ENCODE results near the gene UBXN1. TPM values are rescaled to one million over a fixed set of nuclear protein-coding genes. Genes with fewer than 3 reads are reported as not detected.

Gene UBXN1
- total and polyA plus RNA-seq, 2 experiments from 2014 or later: 109 to 302 TPM

DNA sequence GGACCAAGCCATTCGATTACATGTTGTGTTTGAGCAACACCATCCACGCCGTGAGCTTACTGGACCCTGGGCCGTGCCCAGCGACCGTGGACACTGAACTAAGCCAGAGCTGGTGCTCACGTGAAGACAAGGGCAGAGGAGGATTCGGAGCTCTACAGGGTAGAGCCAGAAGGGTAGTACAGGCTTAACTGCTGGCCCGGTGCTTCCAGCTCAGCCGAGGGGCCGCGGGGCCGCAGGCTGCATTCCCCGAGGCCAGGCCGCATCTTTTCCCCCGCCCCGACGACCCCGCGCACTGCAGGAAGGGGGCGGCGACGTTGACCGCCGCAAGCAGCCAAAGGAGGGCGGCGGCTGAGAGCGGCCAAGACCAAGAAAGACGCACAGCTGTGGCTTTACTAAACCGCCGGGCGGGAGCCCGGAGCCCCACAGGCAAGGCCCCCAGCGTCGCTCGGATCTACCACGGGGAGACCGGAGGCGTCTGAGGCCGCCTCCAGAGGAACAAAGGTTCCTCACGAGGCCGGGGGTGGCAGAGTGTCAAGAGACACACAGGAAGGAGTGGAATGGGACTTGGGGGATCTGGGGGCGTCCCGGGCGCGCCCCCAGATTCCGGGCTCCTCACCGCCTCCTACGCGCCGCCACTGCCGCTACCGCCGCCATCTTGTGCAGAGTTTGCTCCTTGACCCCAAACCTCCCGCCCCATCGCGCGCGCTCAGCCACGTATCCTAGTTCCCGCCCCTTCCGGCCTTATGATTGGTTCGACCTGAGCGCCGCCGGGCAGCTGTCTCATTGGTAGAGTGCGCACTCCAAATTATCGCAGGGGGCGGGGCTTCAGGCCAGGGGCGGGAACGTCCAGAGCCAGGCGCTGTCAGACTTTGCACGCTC lies 32.7 kb downstream of the UBXN1 start, which contains the start of gene GANAB:
Gene GANAB, minus strand, starts transcription at position 668 of the 879 bp plus-strand sequence. Its CDS starts 14 bp downstream, at position 654.
- DNase-seq (ENCODE audit: low read depth in 1 of 2, low spot score in 1 of 2): peak; percentile 98 to 100
- peaks cover 4% of the 10 kb centered on the region for H3K4me1 ChIP-seq (ENCODE audit: low read depth)
- H3K27me3 ChIP-seq: no peaks in the 10 kb centered on the region
- peak within 1 kb of the TSS; percentile 96 for H3K27ac ChIP-seq
- TF ChIP-seq, protein P1, sequence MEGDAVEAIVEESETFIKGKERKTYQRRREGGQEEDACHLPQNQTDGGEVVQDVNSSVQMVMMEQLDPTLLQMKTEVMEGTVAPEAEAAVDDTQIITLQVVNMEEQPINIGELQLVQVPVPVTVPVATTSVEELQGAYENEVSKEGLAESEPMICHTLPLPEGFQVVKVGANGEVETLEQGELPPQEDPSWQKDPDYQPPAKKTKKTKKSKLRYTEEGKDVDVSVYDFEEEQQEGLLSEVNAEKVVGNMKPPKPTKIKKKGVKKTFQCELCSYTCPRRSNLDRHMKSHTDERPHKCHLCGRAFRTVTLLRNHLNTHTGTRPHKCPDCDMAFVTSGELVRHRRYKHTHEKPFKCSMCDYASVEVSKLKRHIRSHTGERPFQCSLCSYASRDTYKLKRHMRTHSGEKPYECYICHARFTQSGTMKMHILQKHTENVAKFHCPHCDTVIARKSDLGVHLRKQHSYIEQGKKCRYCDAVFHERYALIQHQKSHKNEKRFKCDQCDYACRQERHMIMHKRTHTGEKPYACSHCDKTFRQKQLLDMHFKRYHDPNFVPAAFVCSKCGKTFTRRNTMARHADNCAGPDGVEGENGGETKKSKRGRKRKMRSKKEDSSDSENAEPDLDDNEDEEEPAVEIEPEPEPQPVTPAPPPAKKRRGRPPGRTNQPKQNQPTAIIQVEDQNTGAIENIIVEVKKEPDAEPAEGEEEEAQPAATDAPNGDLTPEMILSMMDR (IDR thresholded peaks at IDR 0.05; ENCODE audit: low read depth, low read length): no peak
- H3K36me3 ChIP-seq: peaks cover 20% of the 10 kb centered on the region
- H3K9me3 ChIP-seq (ENCODE audit: low read depth): no peaks in the 10 kb centered on the region
- peak within 1 kb of the TSS; percentile 98 for H3K4me3 ChIP-seq

- peak overlapping the region; percentile 98 for H3K4me3 ChIP-seq
- peak overlapping the region; percentile 96 for H3K27ac ChIP-seq
- TF ChIP-seq, protein P1 (IDR thresholded peaks at IDR 0.05; ENCODE audit: low read depth, low read length): no peak
- no peaks in the 10 kb centered on the region for H3K9me3 ChIP-seq (ENCODE audit: low read depth)
- no peaks in the 10 kb centered on the region for H3K27me3 ChIP-seq
- H3K36me3 ChIP-seq: peaks cover 20% of the 10 kb centered on the region
- peaks cover 4% of the 10 kb centered on the region for H3K4me1 ChIP-seq (ENCODE audit: low read depth)
- no peak for DNase-seq (ENCODE audit: low read depth in 1 of 2, low spot score in 1 of 2)
Observed at GRCh38 chr11:62645671-62645945, 33.3 kb downstream of the UBXN1 start.

DNA sequence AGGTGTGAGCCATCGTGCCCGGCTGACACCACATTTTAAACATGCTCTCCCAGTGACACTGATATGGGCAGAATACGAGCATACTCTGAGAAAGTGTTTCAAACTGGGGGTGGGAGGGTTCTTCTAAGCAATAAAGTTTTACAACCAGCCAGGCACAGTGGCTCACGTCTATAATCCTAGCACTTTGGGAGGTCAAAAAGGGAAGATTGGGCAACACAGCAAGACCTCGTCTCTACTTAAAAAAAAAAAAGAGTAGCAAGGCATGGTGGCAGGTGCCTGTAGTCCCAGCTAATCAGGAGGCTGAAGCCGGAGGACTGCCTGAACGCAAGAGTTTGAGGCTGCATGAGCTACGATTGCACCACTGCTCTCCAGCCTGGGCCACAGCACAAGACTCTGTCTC lies 34.7 kb downstream of the UBXN1 start:
- H3K4me3 ChIP-seq: no peak overlapping the region
- H3K27ac ChIP-seq: no peak overlapping the region
- H3K9me3 ChIP-seq (ENCODE audit: low read depth): no peaks in the 10 kb centered on the region
- H3K4me1 ChIP-seq (ENCODE audit: low read depth): peaks cover 4% of the 10 kb centered on the region
- peaks cover 14% of the 10 kb centered on the region for H3K36me3 ChIP-seq
- TF ChIP-seq, protein P1 (IDR thresholded peaks at IDR 0.05; ENCODE audit: low read depth, low read length): no peak
- no peak for DNase-seq (ENCODE audit: low read depth in 1 of 2, low spot score in 1 of 2)
- no peaks in the 10 kb centered on the region for H3K27me3 ChIP-seq

DNA sequence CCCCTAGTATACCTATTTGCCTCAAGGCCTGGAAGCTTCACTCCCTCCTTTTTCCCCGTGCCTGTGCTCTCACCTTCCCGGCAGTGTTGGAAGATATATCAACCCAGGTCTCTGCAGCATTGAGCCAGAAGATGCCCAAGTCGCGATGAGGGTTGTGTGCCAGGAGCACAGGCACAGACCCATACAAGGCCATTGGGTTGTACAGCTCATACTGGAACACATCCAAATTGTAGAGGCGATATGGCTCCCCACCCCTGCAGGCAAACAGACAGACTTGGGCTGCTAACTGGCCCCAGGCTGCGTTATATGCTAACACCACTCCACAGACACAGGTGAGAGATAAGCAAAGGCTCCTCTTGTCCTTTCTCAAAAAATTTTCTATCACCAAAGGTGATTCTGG lies 46.4 kb downstream of the UBXN1 start:
- TF ChIP-seq, protein P1 (IDR thresholded peaks at IDR 0.05; ENCODE audit: low read depth, low read length): no peak
- Histone ChIP-seq H3K4me1 (ENCODE audit: low read depth) (no peaks in the 10 kb centered on the region), H3K36me3 (peaks cover 79% of the 10 kb centered on the region), H3K9me3 (ENCODE audit: low read depth) (no peaks in the 10 kb centered on the region), H3K27me3 (no peaks in the 10 kb centered on the region), H3K27ac (no peak overlapping the region), H3K4me3 (no peak overlapping the region)
- no peak for DNase-seq (ENCODE audit: low read depth in 1 of 2, low spot score in 1 of 2)

DNA sequence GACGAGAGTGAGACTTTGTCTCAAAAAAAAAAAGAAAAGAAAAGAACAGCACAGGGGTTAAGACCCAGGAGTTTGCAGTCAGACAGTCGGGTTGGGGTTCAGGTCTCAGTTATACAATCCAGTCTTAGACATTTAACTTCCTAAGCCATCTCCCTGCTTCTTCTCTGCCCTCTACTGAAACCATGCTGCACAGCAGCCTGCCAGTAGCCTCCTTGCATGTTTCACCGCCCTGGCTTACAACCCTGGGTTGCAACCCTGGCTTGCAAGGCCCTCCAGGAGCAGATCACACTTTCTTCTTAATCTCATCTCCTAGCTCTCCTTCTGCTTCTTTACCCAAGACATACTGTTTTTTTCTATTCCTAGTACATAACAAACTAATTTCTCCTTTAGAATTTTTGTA lies 51.2 kb downstream of the UBXN1 start:
- Histone ChIP-seq H3K4me1 (ENCODE audit: low read depth) (no peaks in the 10 kb centered on the region), H3K9me3 (ENCODE audit: low read depth) (no peaks in the 10 kb centered on the region), H3K4me3 (no peak overlapping the region), H3K27me3 (no peaks in the 10 kb centered on the region), H3K27ac (no peak overlapping the region), H3K36me3 (peaks cover 68% of the 10 kb centered on the region)
- peak in 1 of 2 donors; percentile 17 for DNase-seq (ENCODE audit: low read depth in 1 of 2, low spot score in 1 of 2)
- TF ChIP-seq, protein P1 (IDR thresholded peaks at IDR 0.05; ENCODE audit: low read depth, low read length): peak; percentile 11

Other genes with a start within 250 kb of the UBXN1 start
- gene AHNAK, start 132.3 kb downstream of the UBXN1 start, total RNA-seq: 50.1 and 77.1 TPM in 2 replicates
- gene AHNAK, start 132.3 kb downstream of the UBXN1 start, polyA plus RNA-seq: 10.9 and 13.4 TPM in 2 replicates
- gene EEF1G, start 105.2 kb downstream of the UBXN1 start, total RNA-seq: 1,990 and 2,091 TPM in 2 replicates
- gene EEF1G, start 105.2 kb downstream of the UBXN1 start, polyA plus RNA-seq: 769 and 853 TPM in 2 replicates
- gene TUT1, start 87.5 kb downstream of the UBXN1 start, total RNA-seq: 14.9 and 29.1 TPM in 2 replicates
- gene TUT1, start 87.5 kb downstream of the UBXN1 start, polyA plus RNA-seq: 18.7 and 32.1 TPM in 2 replicates
- gene MTA2, start 77.2 kb downstream of the UBXN1 start, total RNA-seq: 101 and 108 TPM in 2 replicates
- gene MTA2, start 77.2 kb downstream of the UBXN1 start, polyA plus RNA-seq: 22.9 and 31.9 TPM in 2 replicates
- gene EML3, start 66.3 kb downstream of the UBXN1 start, total RNA-seq: 21.1 and 42.8 TPM in 2 replicates
- 32.0 and 38.4 TPM in 2 replicates for gene EML3, start 66.3 kb downstream of the UBXN1 start, polyA plus RNA-seq
- 3.3 and 3.5 TPM in 2 replicates for gene ROM1, start 65.8 kb downstream of the UBXN1 start, total RNA-seq
- 6.9 and 7.9 TPM in 2 replicates for gene ROM1, start 65.8 kb downstream of the UBXN1 start, polyA plus RNA-seq
- gene B3GAT3, start 57.1 kb downstream of the UBXN1 start, total RNA-seq: 46.4 and 52.0 TPM in 2 replicates
- 53.0 and 64.9 TPM in 2 replicates for gene B3GAT3, start 57.1 kb downstream of the UBXN1 start, polyA plus RNA-seq
- 110 TPM in 2 replicates for gene GANAB, start 32.5 kb downstream of the UBXN1 start, total RNA-seq
- gene GANAB, start 32.5 kb downstream of the UBXN1 start, polyA plus RNA-seq: 143 and 151 TPM in 2 replicates
- gene INTS5, start 25.8 kb downstream of the UBXN1 start, total RNA-seq: 33.9 and 36.3 TPM in 2 replicates
- 32.2 and 40.1 TPM in 2 replicates for gene INTS5, start 25.8 kb downstream of the UBXN1 start, polyA plus RNA-seq
- gene C11orf98, start 13.9 kb downstream of the UBXN1 start, total RNA-seq: 136 and 141 TPM in 2 replicates
- gene C11orf98, start 13.9 kb downstream of the UBXN1 start, polyA plus RNA-seq: 115 and 136 TPM in 2 replicates
- 3.8 and 11.0 TPM in 2 replicates for gene CSKMT, start 13.8 kb downstream of the UBXN1 start, total RNA-seq
- gene CSKMT, start 13.8 kb downstream of the UBXN1 start, polyA plus RNA-seq: 14.1 and 25.1 TPM in 2 replicates
- 13.0 and 18.8 TPM in 2 replicates for gene UQCC3, start 7.4 kb downstream of the UBXN1 start, total RNA-seq
- 32.3 and 33.5 TPM in 2 replicates for gene UQCC3, start 7.4 kb downstream of the UBXN1 start, polyA plus RNA-seq
- gene LBHD1, start 6.8 kb downstream of the UBXN1 start, total RNA-seq: 11.1 and 11.6 TPM in 2 replicates
- gene LBHD1, start 6.8 kb downstream of the UBXN1 start, polyA plus RNA-seq: 10.1 and 11.7 TPM in 2 replicates
- 0.81 and 1.9 TPM in 2 replicates for gene LRRN4CL, start 10.5 kb upstream of the UBXN1 start, total RNA-seq
- 0.24 TPM in 1 of 2 replicates, not detected in the other for gene LRRN4CL, start 10.5 kb upstream of the UBXN1 start, polyA plus RNA-seq
- gene BSCL2, start 28.4 kb upstream of the UBXN1 start, total RNA-seq: 70.3 and 73.8 TPM in 2 replicates
- 73.7 and 79.2 TPM in 2 replicates for gene BSCL2, start 28.4 kb upstream of the UBXN1 start, polyA plus RNA-seq
- gene GNG3, start 28.6 kb upstream of the UBXN1 start, total RNA-seq: 0.67 TPM in 1 of 2 replicates, not detected in the other
- gene GNG3, start 28.6 kb upstream of the UBXN1 start, polyA plus RNA-seq: 2.6 and 3.0 TPM in 2 replicates
- gene HNRNPUL2, start 48.4 kb upstream of the UBXN1 start, total RNA-seq: 13.7 and 20.0 TPM in 2 replicates
- 2.9 and 3.2 TPM in 2 replicates for gene HNRNPUL2, start 48.4 kb upstream of the UBXN1 start, polyA plus RNA-seq
- 36.3 and 37.3 TPM in 2 replicates for gene TTC9C, start 49.4 kb upstream of the UBXN1 start, total RNA-seq
- gene TTC9C, start 49.4 kb upstream of the UBXN1 start, polyA plus RNA-seq: 39.0 and 45.1 TPM in 2 replicates
- 12.5 and 14.3 TPM in 2 replicates for gene ZBTB3, start 75.1 kb upstream of the UBXN1 start, total RNA-seq
- 10.4 and 10.8 TPM in 2 replicates for gene ZBTB3, start 75.1 kb upstream of the UBXN1 start, polyA plus RNA-seq
- 67.2 and 101 TPM in 2 replicates for gene POLR2G, start 82.5 kb upstream of the UBXN1 start, total RNA-seq
- 195 and 219 TPM in 2 replicates for gene POLR2G, start 82.5 kb upstream of the UBXN1 start, polyA plus RNA-seq
- 33.1 and 38.8 TPM in 2 replicates for gene TAF6L, start 92.3 kb upstream of the UBXN1 start, total RNA-seq
- 46.3 and 56.3 TPM in 2 replicates for gene TAF6L, start 92.3 kb upstream of the UBXN1 start, polyA plus RNA-seq
- 34.2 and 55.2 TPM in 2 replicates for gene TMEM179B, start 108.3 kb upstream of the UBXN1 start, total RNA-seq
- gene TMEM179B, start 108.3 kb upstream of the UBXN1 start, polyA plus RNA-seq: 78.6 and 81.8 TPM in 2 replicates
- gene TMEM223, start 112.9 kb upstream of the UBXN1 start, total RNA-seq: 87.1 and 88.9 TPM in 2 replicates
- gene TMEM223, start 112.9 kb upstream of the UBXN1 start, polyA plus RNA-seq: 92.4 and 102 TPM in 2 replicates
- 52.8 and 60.7 TPM in 2 replicates for gene NXF1, start 126.4 kb upstream of the UBXN1 start, total RNA-seq
- 96.7 and 127 TPM in 2 replicates for gene NXF1, start 126.4 kb upstream of the UBXN1 start, polyA plus RNA-seq
- 38.5 and 45.2 TPM in 2 replicates for gene STX5, start 153.0 kb upstream of the UBXN1 start, total RNA-seq
- gene STX5, start 153.0 kb upstream of the UBXN1 start, polyA plus RNA-seq: 49.4 and 53.6 TPM in 2 replicates
- not detected in 2 replicates for gene TEX54, start 153.8 kb upstream of the UBXN1 start, total RNA-seq
- gene TEX54, start 153.8 kb upstream of the UBXN1 start, polyA plus RNA-seq: 3.0 and 4.8 TPM in 2 replicates
- 47.4 and 63.3 TPM in 2 replicates for gene WDR74, start 160.5 kb upstream of the UBXN1 start, total RNA-seq
- gene WDR74, start 160.5 kb upstream of the UBXN1 start, polyA plus RNA-seq: 42.1 and 52.8 TPM in 2 replicates
- gene SLC3A2, start 201.8 kb upstream of the UBXN1 start, total RNA-seq: 71.8 and 79.2 TPM in 2 replicates
- 93.8 and 100 TPM in 2 replicates for gene SLC3A2, start 201.8 kb upstream of the UBXN1 start, polyA plus RNA-seq
- gene CHRM1, start 242.3 kb upstream of the UBXN1 start, total RNA-seq: 1.3 and 1.4 TPM in 2 replicates
- gene CHRM1, start 242.3 kb upstream of the UBXN1 start, polyA plus RNA-seq: 0.97 and 1.6 TPM in 2 replicates

Data from cardiac muscle cell (in vitro differentiated cells and primary cell).